VCaP (cell line): ENCODE results near the gene CFAP58.

Experiments used
- H3K27ac ChIP-seq: fragments of 450-650 bp; 2 replicates; pipeline ENCODE4 v1.5.1; 2017
- TF ChIP-seq, protein P1 (sequence below): fragments of 450-650 bp; conservative IDR thresholded peaks from 2 replicates; pipeline ENCODE4 v1.5.1; 2017; ENCODE audit warnings: mild to moderate bottlenecking, moderate library complexity

Gene CFAP58

DNA sequence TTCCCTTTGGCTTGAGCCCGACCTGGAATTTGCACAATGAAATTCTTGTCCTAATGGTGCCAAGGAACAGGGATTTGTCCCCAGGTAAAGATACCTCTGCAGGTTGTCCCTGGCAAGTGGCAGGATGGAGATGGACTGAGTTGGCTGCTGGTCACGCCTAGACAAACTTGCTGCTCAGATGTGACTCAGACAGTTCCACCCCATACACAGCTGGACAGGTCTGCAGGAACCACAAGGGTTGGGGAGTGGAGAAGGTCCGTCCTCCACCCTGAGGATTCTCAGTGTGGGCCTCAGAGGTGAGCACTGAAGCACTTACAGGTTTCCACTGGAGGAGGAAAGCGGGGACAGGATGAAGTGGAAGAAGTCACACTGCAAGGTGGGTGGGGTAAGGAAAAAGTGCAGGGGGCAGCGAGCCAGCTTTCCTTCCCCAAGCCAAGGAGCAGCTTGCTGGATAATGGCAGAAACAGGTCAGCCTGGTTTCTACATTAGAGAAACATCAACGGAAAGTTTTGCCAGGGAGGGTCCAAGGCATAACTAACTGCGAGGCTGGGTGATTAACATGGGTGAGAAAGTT lies 35.8 kb upstream of the CFAP58 start:
- H3K27ac ChIP-seq: no peak overlapping the region
- TF ChIP-seq, protein P1, sequence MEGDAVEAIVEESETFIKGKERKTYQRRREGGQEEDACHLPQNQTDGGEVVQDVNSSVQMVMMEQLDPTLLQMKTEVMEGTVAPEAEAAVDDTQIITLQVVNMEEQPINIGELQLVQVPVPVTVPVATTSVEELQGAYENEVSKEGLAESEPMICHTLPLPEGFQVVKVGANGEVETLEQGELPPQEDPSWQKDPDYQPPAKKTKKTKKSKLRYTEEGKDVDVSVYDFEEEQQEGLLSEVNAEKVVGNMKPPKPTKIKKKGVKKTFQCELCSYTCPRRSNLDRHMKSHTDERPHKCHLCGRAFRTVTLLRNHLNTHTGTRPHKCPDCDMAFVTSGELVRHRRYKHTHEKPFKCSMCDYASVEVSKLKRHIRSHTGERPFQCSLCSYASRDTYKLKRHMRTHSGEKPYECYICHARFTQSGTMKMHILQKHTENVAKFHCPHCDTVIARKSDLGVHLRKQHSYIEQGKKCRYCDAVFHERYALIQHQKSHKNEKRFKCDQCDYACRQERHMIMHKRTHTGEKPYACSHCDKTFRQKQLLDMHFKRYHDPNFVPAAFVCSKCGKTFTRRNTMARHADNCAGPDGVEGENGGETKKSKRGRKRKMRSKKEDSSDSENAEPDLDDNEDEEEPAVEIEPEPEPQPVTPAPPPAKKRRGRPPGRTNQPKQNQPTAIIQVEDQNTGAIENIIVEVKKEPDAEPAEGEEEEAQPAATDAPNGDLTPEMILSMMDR: no peak

DNA sequence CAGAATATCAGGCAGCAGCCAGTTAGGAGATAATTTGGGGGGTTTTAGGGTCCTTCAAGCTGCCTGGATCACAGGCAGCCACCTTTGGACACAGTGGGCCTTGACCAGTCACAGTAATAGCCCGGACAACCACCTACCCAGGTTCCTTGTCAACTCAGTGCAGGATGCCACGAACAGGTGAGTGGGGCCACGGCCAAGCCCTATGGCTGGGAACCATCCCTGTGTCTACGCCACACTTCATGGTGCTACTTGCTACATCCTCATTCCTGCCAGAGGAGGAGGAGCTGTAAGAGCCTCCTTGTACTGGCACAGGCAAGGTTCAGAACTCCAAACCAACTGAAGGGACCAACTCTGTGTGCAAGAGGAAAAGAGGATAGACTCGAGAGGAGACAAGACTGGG lies 35.3 kb upstream of the CFAP58 start:
- TF ChIP-seq, protein P1: no peak
- H3K27ac ChIP-seq: no peak overlapping the region

DNA sequence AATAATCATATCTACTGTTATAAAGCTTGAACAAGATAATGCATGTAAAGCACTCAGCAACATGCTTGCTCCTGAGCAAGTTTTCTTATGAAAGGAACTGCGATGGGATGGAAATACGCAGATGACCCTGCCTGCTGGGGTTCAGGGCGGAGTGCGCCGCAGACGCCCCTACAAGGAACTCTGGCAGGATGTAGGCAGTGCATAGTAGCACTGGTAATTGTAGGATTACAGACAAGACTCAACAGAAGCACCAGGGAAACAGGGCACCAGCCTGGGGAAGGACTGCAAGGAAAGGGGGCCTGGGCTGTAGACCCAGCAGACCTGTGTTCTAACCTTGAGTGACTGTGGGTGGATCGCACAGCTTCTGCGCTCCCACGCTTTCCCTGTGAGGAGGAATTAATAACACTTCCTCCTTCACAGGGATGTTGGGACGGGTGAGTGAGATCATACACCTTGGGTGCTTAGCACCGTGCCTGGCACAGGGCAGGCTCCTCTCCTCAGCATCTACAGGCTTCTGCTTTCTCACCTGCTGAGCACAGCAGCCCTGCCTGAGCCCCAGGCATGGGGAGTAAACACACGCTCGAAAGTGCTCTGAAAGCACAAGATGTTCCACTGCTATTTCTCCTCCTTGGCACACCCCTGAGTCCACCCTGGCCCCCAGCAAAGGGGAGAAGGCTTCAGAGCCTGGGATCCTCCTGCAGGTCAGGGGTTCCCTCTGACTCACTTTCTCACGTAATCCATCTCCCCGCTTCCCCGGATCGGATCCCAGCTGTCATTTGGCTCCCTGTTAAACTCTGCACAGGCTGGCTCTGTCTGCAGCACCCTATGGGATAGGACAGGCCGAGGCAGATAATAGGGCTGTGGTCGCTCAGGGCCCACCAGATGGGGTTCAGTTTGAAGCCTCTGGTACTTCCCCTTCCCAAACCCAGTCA lies 34.6 kb upstream of the CFAP58 start:
- H3K27ac ChIP-seq: no peak overlapping the region
- TF ChIP-seq, protein P1: no peak

DNA sequence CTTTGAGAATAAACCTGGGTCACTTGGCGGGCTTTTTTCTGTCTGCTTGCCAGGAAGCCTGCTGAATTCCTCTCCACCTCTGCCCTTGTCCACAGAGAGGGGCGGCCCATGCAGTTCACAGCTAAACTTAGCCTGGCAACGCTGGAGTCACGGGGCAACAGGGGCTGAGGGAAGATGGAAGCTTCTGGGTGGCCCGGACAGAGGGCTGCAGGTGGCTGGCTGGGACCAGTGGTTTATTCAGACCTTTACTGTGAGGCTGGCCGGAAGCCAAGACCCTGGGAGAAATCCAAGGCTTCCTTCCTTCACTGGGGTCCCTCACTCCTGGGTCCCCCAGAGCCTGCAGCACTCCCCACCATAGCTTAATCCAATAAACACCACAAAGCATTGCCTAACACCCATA lies 32.4 kb upstream of the CFAP58 start:
- TF ChIP-seq, protein P1: no peak
- no peak overlapping the region for H3K27ac ChIP-seq

DNA sequence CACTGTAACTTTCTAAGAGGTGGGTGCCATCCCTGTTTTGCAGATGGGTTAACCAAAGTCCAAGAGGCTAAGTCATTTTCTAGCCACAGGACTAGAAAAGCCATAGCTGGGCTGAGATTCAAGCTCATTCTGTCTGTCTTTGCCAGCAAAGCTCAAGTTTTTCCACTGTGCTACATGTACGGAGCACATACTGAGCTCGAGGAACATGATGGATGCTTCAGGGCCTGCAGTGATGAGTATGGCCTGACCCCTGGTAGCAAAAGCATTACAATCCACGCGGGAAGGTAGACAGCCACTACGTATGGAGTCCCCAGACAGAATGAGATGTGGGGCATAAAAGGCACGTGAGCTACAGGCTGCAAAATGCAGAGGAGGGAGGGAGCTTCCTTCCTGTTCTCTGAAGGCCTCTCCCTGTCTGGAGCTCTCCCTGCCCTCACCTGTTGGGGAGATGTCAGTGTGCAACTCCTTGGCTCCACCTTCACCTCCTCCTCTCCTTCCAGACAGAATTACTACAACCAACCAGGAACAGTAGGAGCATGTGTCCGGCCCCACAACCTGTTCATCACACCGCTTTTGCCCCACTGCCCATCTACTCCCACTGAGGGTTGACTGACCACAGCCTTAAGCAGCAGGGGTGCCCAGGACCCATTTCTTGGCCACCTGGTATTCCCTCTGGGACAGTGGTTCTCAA lies 31.8 kb upstream of the CFAP58 start:
- no peak overlapping the region for H3K27ac ChIP-seq
- TF ChIP-seq, protein P1: no peak

DNA sequence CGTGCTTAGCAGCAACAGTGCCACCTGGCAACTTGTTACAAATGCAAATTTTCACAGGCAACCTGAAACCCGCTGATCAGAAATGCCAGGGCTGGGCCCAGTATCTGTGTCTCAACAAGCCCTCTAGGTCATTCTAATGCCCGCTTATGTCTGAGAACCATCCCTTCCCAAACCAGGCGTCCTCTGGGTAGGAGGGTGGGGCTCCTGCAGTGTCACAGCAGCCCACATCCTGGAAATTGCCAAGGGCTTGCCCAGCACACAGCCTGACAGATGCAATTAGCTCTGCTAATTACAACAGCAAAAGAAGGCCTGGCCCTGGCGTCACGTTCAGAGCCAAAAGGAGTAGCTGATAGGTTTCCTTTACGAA lies 31.2 kb upstream of the CFAP58 start:
- TF ChIP-seq, protein P1: no peak
- no peak overlapping the region for H3K27ac ChIP-seq

DNA sequence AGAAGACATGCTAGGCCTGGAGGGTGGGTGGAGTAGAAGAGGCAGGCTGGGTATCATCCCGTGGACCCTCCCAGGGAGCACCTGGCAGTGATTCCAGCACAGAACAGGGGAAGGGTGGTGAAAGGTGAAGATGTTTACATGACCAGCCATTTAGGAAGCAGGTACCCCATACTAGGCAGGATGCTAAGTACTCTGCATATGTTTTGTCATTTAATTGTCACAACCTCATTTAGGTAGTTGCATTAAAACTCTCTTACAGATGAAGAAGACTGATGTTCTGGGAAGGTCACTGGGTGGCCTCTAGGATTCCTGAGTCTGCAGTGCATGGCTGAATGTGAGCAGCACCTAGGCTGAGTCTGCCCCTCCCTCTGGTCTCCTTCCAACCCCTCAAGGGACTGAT lies 30.5 kb upstream of the CFAP58 start:
- H3K27ac ChIP-seq: no peak overlapping the region
- TF ChIP-seq, protein P1: no peak
